SK-N-SH treated with all-trans-retinoic acid at 6 μM for 48 hours (cell line): Measurements from ENCODE around the gene OLFML3.
A peak's percentile ranks its signal among the peaks of the same experiment; 100 is the strongest.
"Not testable (repeated sequence)": the region's sequence is repeated elsewhere in the genome, so short reads cannot be mapped to it uniquely, and the experiment has no call there.

Experiments used
- ATAC-seq: fragments of 200-7000 bp; cut with Tn5 transposase; 3 replicates; pipeline ENCODE4 v1.9.1; 2020; ENCODE audit warnings: mild to moderate bottlenecking, moderate library complexity
- BACH2 ChIP-seq: fragments of 250-450 bp; sonication (Bioruptor Pico); IDR thresholded peaks from 2 replicates; pipeline ENCODE4 v1.9.0; 2021; ENCODE audit warnings: mild to moderate bottlenecking, borderline replicate concordance
- CSDC2 ChIP-seq: fragments of 250-450 bp; sonication (Bioruptor Pico); IDR thresholded peaks from 2 replicates; pipeline ENCODE4 v1.5.0; 2020; ENCODE audit warnings: mild to moderate bottlenecking, moderate library complexity
- ESRRG ChIP-seq: fragments of 250-450 bp; sonication (Bioruptor Pico); IDR thresholded peaks from 2 replicates; pipeline ENCODE4 v1.6.1; 2021; ENCODE audit warnings: mild to moderate bottlenecking
- GLIS3 ChIP-seq: fragments of 250-450 bp; sonication (Bioruptor Pico); IDR thresholded peaks from 2 replicates; pipeline ENCODE4 v1.5.0; 2020; ENCODE audit warnings: mild to moderate bottlenecking, moderate library complexity
- ISL1 ChIP-seq: fragments of 250-450 bp; sonication (Bioruptor Pico); IDR thresholded peaks from 2 replicates; pipeline ENCODE4 v2.1.2; 2022; ENCODE audit warnings: mild to moderate bottlenecking, moderate library complexity
- OSR1 ChIP-seq: fragments of 250-450 bp; sonication (Bioruptor Pico); IDR thresholded peaks from 2 replicates; pipeline ENCODE4 v1.8.0; 2022; ENCODE audit warnings: moderate library complexity, mild to moderate bottlenecking, inconsistent platforms
- PPARA ChIP-seq: fragments of 250-450 bp; sonication (Bioruptor Pico); IDR thresholded peaks from 2 replicates; pipeline ENCODE4 v1.5.0; 2020; ENCODE audit warnings: mild to moderate bottlenecking, borderline replicate concordance
- TCF4 ChIP-seq: fragments of 250-450 bp; sonication (Bioruptor Pico); IDR thresholded peaks from 2 replicates; pipeline ENCODE4 v1.8.0; 2021; ENCODE audit warnings: mild to moderate bottlenecking, moderate library complexity, borderline replicate concordance
- TOX ChIP-seq: fragments of 250-450 bp; sonication (Bioruptor Pico); IDR thresholded peaks from 2 replicates; pipeline ENCODE4 v1.8.0; 2021; ENCODE audit warnings: mild to moderate bottlenecking, moderate library complexity, borderline replicate concordance
- ZC3H10 ChIP-seq: fragments of 250-450 bp; sonication (Bioruptor Pico); IDR thresholded peaks from 2 replicates; pipeline ENCODE4 v1.5.1; 2021; ENCODE audit warnings: mild to moderate bottlenecking, moderate library complexity
- ZFP3 ChIP-seq: fragments of 250-450 bp; sonication (Bioruptor Pico); IDR thresholded peaks from 2 replicates; pipeline ENCODE4 v1.5.0; 2020; ENCODE audit warnings: mild to moderate bottlenecking, moderate library complexity
- ZFP30 ChIP-seq: fragments of 450-650 bp; formaldehyde crosslinking; IDR thresholded peaks from 2 replicates; pipeline ENCODE4 v1.5.0; 2022; ENCODE audit warnings: mild to moderate bottlenecking, moderate library complexity
- ZNF565 ChIP-seq: fragments of 450-650 bp; formaldehyde crosslinking; conservative IDR thresholded peaks from 2 replicates; pipeline ENCODE4 v1.5.0; 2020; ENCODE audit warnings: low read depth, mild to moderate bottlenecking, moderate library complexity
- ZNF70 ChIP-seq: fragments of 450-650 bp; formaldehyde crosslinking; IDR thresholded peaks from 2 replicates; pipeline ENCODE4 v1.5.0; 2020; ENCODE audit warnings: mild to moderate bottlenecking, moderate library complexity
- ZNF8 ChIP-seq: fragments of 450-650 bp; formaldehyde crosslinking; IDR thresholded peaks from 2 replicates; pipeline ENCODE4 v1.5.0; 2020; ENCODE audit warnings: mild to moderate bottlenecking, moderate library complexity
- TF ChIP-seq, protein P1 (sequence below): fragments of 250-450 bp; sonication (Bioruptor Pico); IDR thresholded peaks from 2 replicates; pipeline ENCODE4 v1.5.1; 2021; ENCODE audit warnings: mild to moderate bottlenecking, moderate library complexity
- TF ChIP-seq, protein P2 (sequence below): fragments of 250-450 bp; sonication (Bioruptor Pico); IDR thresholded peaks from 2 replicates; pipeline ENCODE4 v1.5.1; 2020; ENCODE audit warnings: low read depth, mild to moderate bottlenecking, moderate library complexity
- TF ChIP-seq, protein P3 (sequence below): fragments of 250-450 bp; sonication (Bioruptor Pico); IDR thresholded peaks from 2 replicates; pipeline ENCODE4 v1.5.0; 2020; ENCODE audit warnings: mild to moderate bottlenecking, moderate library complexity
- TF ChIP-seq, protein P4 (sequence below): fragments of 250-450 bp; sonication (Bioruptor Pico); IDR thresholded peaks from 2 replicates; pipeline ENCODE4 v1.8.0; 2021; ENCODE audit warnings: low read depth, mild to moderate bottlenecking, moderate library complexity, borderline replicate concordance

The OLFML3 gene

DNA sequence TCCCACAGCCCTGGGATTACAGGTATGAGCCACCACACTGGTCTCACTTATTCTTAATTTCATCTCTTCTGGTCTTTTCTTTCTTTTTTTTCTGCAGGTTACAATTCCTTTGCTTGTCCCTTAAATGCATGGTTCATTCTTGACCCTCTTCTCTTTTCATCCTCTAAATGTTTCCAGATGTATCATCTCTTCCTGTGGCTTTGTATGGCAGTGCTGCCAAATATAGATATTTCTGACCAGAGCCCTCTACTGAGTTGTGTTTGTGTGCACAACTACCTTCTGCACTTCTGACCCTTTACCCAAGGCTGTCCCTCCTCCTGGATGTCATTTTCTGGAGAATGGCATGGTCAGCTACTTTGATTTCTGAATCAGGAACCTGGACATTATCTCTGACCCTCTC is 32.5 kb downstream of the OLFML3 start:
- ATAC-seq, result peak; percentile 80
- TF ChIP-seq OSR1 (CRISPR knock-in tag), result no peak
- no peak for TF ChIP-seq ZNF565 (CRISPR knock-in tag)
- no peak for TF ChIP-seq BACH2

DNA sequence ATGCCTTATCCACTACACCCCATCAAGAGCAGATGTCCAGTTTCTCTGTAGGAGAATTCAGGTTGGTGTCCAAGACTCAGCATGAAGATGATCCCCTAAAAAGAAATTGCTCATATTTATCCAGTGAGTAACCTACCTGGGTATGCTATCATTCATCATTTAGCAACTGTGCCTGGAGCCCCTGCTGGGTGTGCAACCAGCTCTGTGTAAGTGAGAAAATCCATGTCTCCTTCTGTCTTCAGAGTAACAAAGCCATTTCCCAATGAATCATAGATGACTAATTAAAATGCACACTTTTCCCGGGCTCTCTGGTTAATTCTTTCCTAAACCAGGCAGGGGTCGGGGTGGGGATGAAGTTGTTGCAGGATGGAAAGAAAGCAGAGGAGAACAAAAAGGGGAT is 35.8 kb downstream of the OLFML3 start:
- ATAC-seq, result peak; percentile 38; the same call in 2 of the 3 replicates
- TF ChIP-seq GLIS3 (CRISPR knock-in tag) (no peak), ZNF565 (CRISPR knock-in tag) (no peak)
- TF ChIP-seq, protein P1, sequence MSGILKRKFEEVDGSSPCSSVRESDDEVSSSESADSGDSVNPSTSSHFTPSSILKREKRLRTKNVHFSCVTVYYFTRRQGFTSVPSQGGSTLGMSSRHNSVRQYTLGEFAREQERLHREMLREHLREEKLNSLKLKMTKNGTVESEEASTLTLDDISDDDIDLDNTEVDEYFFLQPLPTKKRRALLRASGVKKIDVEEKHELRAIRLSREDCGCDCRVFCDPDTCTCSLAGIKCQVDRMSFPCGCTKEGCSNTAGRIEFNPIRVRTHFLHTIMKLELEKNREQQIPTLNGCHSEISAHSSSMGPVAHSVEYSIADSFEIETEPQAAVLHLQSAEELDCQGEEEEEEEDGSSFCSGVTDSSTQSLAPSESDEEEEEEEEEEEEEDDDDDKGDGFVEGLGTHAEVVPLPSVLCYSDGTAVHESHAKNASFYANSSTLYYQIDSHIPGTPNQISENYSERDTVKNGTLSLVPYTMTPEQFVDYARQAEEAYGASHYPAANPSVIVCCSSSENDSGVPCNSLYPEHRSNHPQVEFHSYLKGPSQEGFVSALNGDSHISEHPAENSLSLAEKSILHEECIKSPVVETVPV (CRISPR knock-in tag), result no peak

DNA sequence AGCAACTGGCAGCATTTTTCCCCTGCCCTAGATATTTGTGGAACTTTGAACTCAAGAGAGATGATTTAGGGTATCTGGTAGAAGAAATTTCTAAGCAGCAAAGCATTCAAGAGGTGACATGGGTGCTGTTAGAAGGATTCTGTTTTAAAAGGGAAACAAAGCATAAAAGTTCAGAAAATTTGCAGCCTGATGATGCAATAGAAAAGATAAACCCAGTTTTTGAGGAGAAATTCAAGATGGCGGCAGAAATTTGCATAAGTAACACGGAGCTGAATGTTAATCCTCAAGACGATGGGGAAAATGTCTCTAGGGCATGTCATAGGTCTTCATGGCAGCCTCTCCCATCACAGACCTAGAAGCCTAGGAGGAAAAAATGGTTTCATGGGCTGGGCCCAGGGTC is 40.5 kb downstream of the OLFML3 start:
- ATAC-seq, result not testable (repeated sequence)

DNA sequence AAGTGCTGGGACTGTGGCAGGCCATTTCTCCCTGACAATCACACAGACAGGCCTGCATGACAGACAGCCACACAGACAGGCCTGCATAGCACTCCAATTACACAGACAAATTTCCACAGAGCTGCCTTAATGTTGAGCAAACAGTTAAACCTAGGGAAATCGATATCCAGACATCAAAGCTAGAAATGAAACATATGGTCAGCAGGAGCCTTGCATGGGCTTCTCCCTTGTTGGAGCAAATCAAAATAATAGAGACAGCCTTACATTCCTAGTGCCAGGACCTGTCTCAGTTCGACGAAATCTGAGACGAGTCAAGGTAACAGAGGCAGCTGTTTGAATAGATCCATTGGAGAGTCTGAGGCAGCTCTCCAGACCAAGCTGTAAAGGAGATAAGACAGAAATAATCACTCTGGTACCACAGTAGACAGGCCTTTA is 42.4 kb downstream of the OLFML3 start:
- ATAC-seq, result no peak
- TF ChIP-seq GLIS3 (CRISPR knock-in tag), result no peak

DNA sequence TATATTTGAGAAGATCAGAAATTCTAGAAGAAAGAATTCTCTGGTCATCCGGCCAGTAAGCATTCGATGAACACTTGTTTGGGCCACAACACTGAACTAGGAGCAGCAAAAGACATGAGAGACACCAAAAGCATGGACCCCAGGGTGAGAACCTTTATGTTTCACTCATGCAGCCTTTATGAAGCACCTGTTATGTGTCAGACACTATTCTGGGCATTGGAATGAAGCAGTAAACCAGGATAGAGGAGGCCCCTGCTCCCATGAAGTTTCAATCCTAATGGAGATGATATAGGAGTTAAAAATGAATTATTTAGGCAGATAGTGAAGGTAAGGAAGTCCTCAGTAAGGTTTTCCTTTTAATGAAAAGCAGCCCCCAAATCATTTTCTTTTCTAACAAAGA is 43.6 kb downstream of the OLFML3 start:
- TF ChIP-seq CSDC2 (CRISPR knock-in tag), result no peak
- no peak for TF ChIP-seq BACH2
- no peak for TF ChIP-seq ZFP3 (CRISPR knock-in tag)
- no peak for TF ChIP-seq TCF4 (CRISPR knock-in tag)
- TF ChIP-seq, protein P2, sequence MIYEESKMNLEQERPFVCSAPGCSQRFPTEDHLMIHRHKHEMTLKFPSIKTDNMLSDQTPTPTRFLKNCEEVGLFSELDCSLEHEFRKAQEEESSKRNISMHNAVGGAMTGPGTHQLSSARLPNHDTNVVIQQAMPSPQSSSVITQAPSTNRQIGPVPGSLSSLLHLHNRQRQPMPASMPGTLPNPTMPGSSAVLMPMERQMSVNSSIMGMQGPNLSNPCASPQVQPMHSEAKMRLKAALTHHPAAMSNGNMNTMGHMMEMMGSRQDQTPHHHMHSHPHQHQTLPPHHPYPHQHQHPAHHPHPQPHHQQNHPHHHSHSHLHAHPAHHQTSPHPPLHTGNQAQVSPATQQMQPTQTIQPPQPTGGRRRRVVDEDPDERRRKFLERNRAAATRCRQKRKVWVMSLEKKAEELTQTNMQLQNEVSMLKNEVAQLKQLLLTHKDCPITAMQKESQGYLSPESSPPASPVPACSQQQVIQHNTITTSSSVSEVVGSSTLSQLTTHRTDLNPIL (CRISPR knock-in tag), result no peak
- TF ChIP-seq, protein P3, sequence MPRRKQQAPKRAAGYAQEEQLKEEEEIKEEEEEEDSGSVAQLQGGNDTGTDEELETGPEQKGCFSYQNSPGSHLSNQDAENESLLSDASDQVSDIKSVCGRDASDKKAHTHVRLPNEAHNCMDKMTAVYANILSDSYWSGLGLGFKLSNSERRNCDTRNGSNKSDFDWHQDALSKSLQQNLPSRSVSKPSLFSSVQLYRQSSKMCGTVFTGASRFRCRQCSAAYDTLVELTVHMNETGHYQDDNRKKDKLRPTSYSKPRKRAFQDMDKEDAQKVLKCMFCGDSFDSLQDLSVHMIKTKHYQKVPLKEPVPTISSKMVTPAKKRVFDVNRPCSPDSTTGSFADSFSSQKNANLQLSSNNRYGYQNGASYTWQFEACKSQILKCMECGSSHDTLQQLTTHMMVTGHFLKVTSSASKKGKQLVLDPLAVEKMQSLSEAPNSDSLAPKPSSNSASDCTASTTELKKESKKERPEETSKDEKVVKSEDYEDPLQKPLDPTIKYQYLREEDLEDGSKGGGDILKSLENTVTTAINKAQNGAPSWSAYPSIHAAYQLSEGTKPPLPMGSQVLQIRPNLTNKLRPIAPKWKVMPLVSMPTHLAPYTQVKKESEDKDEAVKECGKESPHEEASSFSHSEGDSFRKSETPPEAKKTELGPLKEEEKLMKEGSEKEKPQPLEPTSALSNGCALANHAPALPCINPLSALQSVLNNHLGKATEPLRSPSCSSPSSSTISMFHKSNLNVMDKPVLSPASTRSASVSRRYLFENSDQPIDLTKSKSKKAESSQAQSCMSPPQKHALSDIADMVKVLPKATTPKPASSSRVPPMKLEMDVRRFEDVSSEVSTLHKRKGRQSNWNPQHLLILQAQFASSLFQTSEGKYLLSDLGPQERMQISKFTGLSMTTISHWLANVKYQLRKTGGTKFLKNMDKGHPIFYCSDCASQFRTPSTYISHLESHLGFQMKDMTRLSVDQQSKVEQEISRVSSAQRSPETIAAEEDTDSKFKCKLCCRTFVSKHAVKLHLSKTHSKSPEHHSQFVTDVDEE (CRISPR knock-in tag), result no peak
- no peak for TF ChIP-seq PPARA (CRISPR knock-in tag)
- no peak for TF ChIP-seq ZNF8
- TF ChIP-seq, all 23 proteins: peak for 0

DNA sequence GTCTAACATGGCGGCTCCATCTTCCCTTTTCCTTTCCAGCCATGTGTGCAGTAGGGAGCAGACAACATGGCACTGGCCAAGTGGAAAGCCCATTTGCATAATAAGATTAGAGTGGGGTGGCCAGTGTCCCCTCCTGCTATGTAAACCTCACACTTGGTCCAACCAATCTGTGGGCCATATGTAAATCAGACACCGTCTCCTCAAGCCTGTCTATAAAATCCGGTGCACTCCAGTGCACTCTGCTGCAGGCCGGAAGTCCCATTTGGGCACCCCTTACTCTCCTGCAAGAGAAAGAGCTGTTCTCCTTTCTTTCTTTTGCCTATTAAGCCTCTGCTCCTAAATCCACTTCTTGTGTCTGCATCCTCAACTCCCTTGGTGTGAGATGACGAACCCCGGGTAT is 44.1 kb downstream of the OLFML3 start:
- TF ChIP-seq ZFP30 (CRISPR knock-in tag) (no peak), TOX (CRISPR knock-in tag) (no peak), CSDC2 (CRISPR knock-in tag) (no peak), PPARA (CRISPR knock-in tag) (no peak), ZC3H10 (no peak), ISL1 (CRISPR knock-in tag) (no peak), ESRRG (CRISPR knock-in tag) (no peak), OSR1 (CRISPR knock-in tag) (no peak), ZNF70 (CRISPR knock-in tag) (no peak)
- TF ChIP-seq, protein P1 (CRISPR knock-in tag), result no peak
- TF ChIP-seq, protein P4, sequence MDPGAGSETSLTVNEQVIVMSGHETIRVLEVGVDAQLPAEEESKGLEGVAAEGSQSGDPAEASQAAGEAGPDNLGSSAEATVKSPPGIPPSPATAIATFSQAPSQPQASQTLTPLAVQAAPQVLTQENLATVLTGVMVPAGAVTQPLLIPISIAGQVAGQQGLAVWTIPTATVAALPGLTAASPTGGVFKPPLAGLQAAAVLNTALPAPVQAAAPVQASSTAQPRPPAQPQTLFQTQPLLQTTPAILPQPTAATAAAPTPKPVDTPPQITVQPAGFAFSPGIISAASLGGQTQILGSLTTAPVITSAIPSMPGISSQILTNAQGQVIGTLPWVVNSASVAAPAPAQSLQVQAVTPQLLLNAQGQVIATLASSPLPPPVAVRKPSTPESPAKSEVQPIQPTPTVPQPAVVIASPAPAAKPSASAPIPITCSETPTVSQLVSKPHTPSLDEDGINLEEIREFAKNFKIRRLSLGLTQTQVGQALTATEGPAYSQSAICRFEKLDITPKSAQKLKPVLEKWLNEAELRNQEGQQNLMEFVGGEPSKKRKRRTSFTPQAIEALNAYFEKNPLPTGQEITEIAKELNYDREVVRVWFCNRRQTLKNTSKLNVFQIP (CRISPR knock-in tag), result no peak
- no peak for ATAC-seq

More for the DNA sequence above, 43.6 kb downstream of the OLFML3 start:
- no peak for ATAC-seq
